GM21737 (cell line): ENCODE measurements around the gene HES5.

Source experiments
- ATAC-seq: cut with Tn5 transposase; IDR thresholded peaks from one replicate; pipeline ENCODE4 v1.9.1; 2021; ENCODE audit warnings: mild to moderate bottlenecking, moderate library complexity; ENCODE audit not compliant: unreplicated experiment

Gene HES5

GRCh38 chr1:2547210-2548067 is 17.4 kb upstream of the HES5 start:
- ATAC-seq = no peak

- ATAC-seq = peak; percentile 37
These were observed 16.6 kb upstream of the HES5 start for GRCh38 chr1:2546515-2547209.

DNA sequence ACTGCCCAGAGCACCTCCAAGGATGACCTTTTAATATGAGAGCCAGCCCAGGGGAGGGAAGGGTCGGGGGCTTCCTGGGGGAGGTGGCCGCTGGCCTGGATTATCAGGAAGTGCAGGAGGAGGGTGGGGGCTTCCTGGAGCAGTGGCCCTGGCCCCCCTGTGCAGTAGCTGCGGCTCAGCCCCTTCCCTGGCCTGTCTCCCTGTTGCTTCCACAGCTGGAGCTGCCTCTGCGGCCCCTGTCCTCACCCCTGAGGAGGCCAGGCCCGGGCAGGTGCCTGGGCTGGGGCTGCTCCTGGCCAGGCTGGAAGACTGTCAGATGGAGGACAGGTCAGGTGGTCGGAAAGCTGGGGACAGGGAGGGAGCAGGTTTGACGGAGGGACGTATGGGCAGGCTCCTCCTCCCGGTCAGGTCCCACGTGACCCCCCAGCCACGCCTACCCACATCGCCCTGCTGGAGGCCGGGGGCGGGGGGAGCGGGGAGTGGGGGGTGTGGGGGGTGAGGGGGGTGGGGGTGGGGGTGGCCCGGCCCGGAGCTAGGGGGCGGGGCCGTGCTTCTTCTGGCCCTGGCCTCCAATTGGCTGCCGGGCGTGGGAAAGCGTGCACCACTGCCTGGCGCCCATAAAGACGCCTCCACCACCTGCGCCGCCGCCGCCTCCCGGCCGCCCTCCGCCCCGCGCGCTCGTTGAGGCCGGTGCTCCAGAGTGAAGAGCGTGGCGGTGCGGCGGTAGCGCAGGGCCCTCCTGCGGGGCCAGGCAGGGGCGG is 15.9 kb upstream of the HES5 start:
- peak; percentile 33 for ATAC-seq

GRCh38 chr1:2544875-2545640 is 15.0 kb upstream of the HES5 start:
- no peak for ATAC-seq

GRCh38 chr1:2544093-2544874 is 14.2 kb upstream of the HES5 start:
- ATAC-seq = no peak

DNA sequence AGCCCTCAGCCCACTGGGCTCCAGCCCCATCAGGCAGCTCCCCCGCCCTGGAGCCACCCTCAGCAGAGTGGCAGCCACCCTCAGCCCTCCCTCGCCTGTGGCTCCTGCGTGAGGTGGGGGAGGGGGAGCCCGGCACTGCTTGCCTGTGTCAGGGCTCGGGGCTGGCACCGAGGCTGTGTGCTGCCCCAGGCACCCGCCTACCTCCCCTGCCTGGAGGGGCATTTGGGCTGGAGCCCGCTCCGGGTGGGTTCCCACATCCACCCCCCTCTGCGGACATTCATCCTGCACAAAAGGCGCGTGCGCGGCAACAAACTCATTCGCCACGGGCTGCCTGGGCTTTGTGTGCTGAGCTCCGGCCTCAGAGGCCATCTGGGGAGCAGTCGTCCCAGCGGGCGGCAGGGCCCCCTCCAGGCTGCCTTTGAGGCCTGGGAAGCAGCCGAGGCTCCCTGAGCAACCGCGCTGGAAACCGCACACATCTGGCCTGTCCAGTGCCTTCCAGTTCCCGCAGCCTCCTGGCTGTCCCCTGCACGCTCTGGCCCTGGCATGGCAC is 13.6 kb upstream of the HES5 start:
- no peak for ATAC-seq

GRCh38 chr1:2542246-2542915 is 12.3 kb upstream of the HES5 start:
- ATAC-seq = no peak

GRCh38 chr1:2541619-2542245 is 11.7 kb upstream of the HES5 start:
- no peak for ATAC-seq

GRCh38 chr1:2540816-2541492 is 10.9 kb upstream of the HES5 start:
- no peak for ATAC-seq

DNA sequence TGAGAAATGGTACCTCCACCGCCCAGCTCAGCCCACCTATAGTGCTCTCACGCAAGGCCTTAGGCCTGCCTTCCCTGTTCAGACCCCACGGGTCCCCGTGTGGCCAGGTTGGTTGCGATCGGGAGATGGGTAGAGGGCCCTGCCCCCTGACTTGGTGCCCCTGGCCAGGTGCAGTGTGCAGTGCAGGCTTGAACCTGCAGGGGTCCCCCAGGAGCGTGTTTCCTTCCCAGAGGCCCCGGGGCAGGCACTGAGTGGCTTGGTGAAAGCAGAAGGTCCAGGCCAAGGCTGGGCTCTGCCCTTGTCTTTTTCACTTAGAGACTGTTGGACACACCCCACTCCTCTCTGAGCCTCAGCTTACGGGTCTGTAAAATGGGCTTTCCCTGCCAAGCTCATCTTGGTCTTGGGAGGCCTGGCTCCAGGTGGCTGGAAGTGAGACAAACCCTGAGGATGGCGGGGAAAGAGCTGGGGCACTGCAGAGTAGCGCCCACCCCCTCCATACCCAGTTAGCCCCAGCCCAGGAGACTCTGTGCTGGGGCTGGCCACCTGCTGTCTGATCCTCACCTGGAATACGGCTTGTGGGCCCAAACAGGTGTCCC is 9.3 kb upstream of the HES5 start:
- ATAC-seq = no peak

- ATAC-seq = no peak
These were observed 8.8 kb upstream of the HES5 start for GRCh38 chr1:2538872-2539271.

GRCh38 chr1:2538376-2538775 is 8.3 kb upstream of the HES5 start:
- no peak for ATAC-seq

DNA sequence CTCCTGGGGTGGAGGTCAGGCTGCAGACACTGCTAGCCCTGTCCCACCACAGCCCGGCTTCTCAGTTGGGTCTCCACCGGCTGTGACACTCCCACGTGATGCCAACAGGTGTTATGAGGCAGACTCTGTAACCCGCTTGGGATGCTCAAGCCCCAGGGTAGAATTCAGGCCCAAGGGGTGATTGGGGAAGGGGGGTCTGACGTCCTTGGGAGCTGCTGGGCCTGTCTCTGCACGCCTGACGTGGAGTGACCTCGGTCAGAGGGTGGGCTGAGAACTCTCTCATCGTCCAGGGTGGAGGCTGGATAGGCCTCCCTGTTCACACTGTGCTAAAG is 7.7 kb upstream of the HES5 start:
- no peak for ATAC-seq

- no peak for ATAC-seq
These were observed 5.9 kb upstream of the HES5 start for GRCh38 chr1:2535981-2536380.

DNA sequence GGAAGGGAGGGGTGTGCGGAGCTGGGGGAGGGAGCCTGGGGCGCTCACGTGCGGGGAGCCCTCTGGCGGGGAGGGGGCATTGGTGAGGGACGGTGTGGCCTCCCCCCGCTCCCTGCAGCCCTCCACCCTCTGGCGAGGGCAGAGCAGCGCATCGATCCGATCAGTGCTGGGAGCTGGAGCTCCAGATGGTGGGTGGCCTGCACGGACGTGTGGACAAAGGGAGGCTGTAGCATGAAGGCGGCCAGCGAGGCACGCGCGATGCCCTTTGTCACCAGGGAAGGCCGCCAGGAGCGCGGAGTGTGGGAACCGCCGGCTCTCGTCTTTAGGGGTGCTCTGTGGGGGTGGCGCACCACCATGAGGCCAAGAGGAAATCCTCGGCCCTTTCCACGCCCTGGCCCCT is 5.4 kb upstream of the HES5 start:
- no peak for ATAC-seq

- ATAC-seq = no peak
These were observed 4.8 kb upstream of the HES5 start for GRCh38 chr1:2534687-2535441.

DNA sequence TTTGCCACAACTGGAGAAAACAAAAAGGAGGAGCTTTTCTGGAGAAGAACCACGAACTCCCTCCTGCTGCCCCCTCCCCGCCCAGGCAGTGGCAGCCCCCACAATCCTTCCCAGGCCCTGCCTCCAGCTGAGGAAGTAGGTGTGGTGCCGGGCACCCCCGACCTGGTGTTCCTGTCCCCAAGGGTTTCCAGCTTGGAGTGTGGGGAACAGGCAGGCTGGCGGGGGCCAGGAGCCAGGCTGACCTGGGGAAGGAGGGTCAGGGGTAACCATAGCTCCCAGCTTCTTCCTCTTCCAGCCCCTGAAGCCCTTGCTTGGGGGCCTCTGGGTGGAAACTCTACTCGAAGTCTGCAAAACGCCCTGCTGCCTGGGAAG is 4.2 kb upstream of the HES5 start:
- no peak for ATAC-seq
